ACC112 (cell line): Measurements from ENCODE around the gene RIMBP2.

ENCODE experiments used
- H2AFZ ChIP-seq: fragments of 200-600 bp; sonication (generic); one replicate; pipeline ENCODE4 v1.6.0; 2017; ENCODE audit warnings: antibody characterized with exemption, low read length; ENCODE audit not compliant: unreplicated experiment
- H3K27ac ChIP-seq: fragments of 200-600 bp; sonication (generic); 2 replicates; pipeline ENCODE4 v1.5.1; 2014; ENCODE audit warnings: low read depth, mild to moderate bottlenecking, antibody characterized with exemption, low read length, moderate library complexity
- H3K27me3 ChIP-seq: fragments of 200-600 bp; sonication (generic); 2 replicates; pipeline ENCODE4 v1.6.1; 2014; ENCODE audit warnings: mild to moderate bottlenecking, antibody characterized with exemption, low read length, moderate library complexity, mixed read lengths; ENCODE audit not compliant: insufficient read depth
- H3K36me3 ChIP-seq: fragments of 200-600 bp; sonication (generic); 2 replicates; pipeline ENCODE4 v1.6.1; 2016; ENCODE audit warnings: mild to moderate bottlenecking, antibody characterized with exemption, low read length, moderate library complexity, mixed read lengths; ENCODE audit not compliant: insufficient read depth
- H3K4me1 ChIP-seq: fragments of 200-600 bp; sonication (generic); one replicate; pipeline ENCODE4 v1.6.1; 2016; ENCODE audit warnings: low read length, mixed read lengths; ENCODE audit not compliant: insufficient read depth, unreplicated experiment, control insufficient read depth
- H3K4me3 ChIP-seq: fragments of 200-600 bp; sonication (generic); 2 replicates; pipeline ENCODE4 v1.5.1; 2014; ENCODE audit warnings: mild to moderate bottlenecking, low read depth, low read length
- H3K79me2 ChIP-seq: fragments of 200-600 bp; sonication (generic); one replicate; pipeline ENCODE4 v1.6.0; 2016; ENCODE audit warnings: low read length; ENCODE audit not compliant: control insufficient read depth, unreplicated experiment, insufficient read depth

Gene RIMBP2

GRCh38 chr12:130613131-130613530 is 103.0 kb downstream of the RIMBP2 start:
- Histone ChIP-seq H3K27me3 (no peaks in the 10 kb centered on the region), H3K4me3 (no peak overlapping the region), H3K36me3 (no peaks in the 10 kb centered on the region), H3K4me1 (no peaks in the 10 kb centered on the region), H2AFZ (no peak overlapping the region), H3K79me2 (no peaks in the 10 kb centered on the region), H3K27ac (no peak overlapping the region)

GRCh38 chr12:130611026-130611905 is 104.8 kb downstream of the RIMBP2 start:
- H2AFZ ChIP-seq, result no peak overlapping the region
- H3K4me3 ChIP-seq, result no peak overlapping the region
- no peaks in the 10 kb centered on the region for H3K27me3 ChIP-seq
- H3K27ac ChIP-seq, result no peak overlapping the region
- no peaks in the 10 kb centered on the region for H3K36me3 ChIP-seq
- no peaks in the 10 kb centered on the region for H3K4me1 ChIP-seq
- H3K79me2 ChIP-seq, result no peaks in the 10 kb centered on the region

GRCh38 chr12:130609966-130610365 is 106.1 kb downstream of the RIMBP2 start:
- Histone ChIP-seq H3K27ac (no peak overlapping the region), H3K36me3 (no peaks in the 10 kb centered on the region), H3K4me3 (no peak overlapping the region), H3K4me1 (no peaks in the 10 kb centered on the region), H2AFZ (no peak overlapping the region), H3K79me2 (no peaks in the 10 kb centered on the region), H3K27me3 (no peaks in the 10 kb centered on the region)

- H3K79me2 ChIP-seq, result no peaks in the 10 kb centered on the region
- H3K27me3 ChIP-seq, result no peaks in the 10 kb centered on the region
- H3K4me1 ChIP-seq, result no peaks in the 10 kb centered on the region
- H2AFZ ChIP-seq, result no peak overlapping the region
- H3K4me3 ChIP-seq, result no peak overlapping the region
- no peak overlapping the region for H3K27ac ChIP-seq
- no peaks in the 10 kb centered on the region for H3K36me3 ChIP-seq
These were observed 107.3 kb downstream of the RIMBP2 start for GRCh38 chr12:130608831-130609230.

- Histone ChIP-seq H3K4me1 (no peaks in the 10 kb centered on the region), H3K79me2 (no peaks in the 10 kb centered on the region), H3K27ac (no peak overlapping the region), H3K27me3 (no peaks in the 10 kb centered on the region), H2AFZ (no peak overlapping the region), H3K4me3 (no peak overlapping the region), H3K36me3 (no peaks in the 10 kb centered on the region)
These were observed 108.0 kb downstream of the RIMBP2 start for GRCh38 chr12:130608132-130608531.

GRCh38 chr12:130606231-130606630 is 109.9 kb downstream of the RIMBP2 start:
- Histone ChIP-seq H3K27me3 (no peaks in the 10 kb centered on the region), H3K36me3 (no peaks in the 10 kb centered on the region), H3K27ac (no peak overlapping the region), H3K4me3 (no peak overlapping the region), H2AFZ (no peak overlapping the region), H3K4me1 (no peaks in the 10 kb centered on the region), H3K79me2 (no peaks in the 10 kb centered on the region)

- no peaks in the 10 kb centered on the region for H3K4me1 ChIP-seq
- H3K36me3 ChIP-seq, result no peaks in the 10 kb centered on the region
- no peak overlapping the region for H3K27ac ChIP-seq
- no peak overlapping the region for H3K4me3 ChIP-seq
- H3K79me2 ChIP-seq, result no peaks in the 10 kb centered on the region
- no peaks in the 10 kb centered on the region for H3K27me3 ChIP-seq
- no peak overlapping the region for H2AFZ ChIP-seq
These were observed 112.6 kb downstream of the RIMBP2 start for GRCh38 chr12:130603396-130603965.

- no peaks in the 10 kb centered on the region for H3K27me3 ChIP-seq
- H3K27ac ChIP-seq, result no peak overlapping the region
- no peaks in the 10 kb centered on the region for H3K79me2 ChIP-seq
- no peak overlapping the region for H2AFZ ChIP-seq
- H3K4me3 ChIP-seq, result no peak overlapping the region
- no peaks in the 10 kb centered on the region for H3K4me1 ChIP-seq
- no peaks in the 10 kb centered on the region for H3K36me3 ChIP-seq
These were observed 113.8 kb downstream of the RIMBP2 start for GRCh38 chr12:130602251-130602650.

- Histone ChIP-seq H2AFZ (no peak overlapping the region), H3K36me3 (no peaks in the 10 kb centered on the region), H3K27ac (no peak overlapping the region), H3K27me3 (no peaks in the 10 kb centered on the region), H3K4me1 (no peaks in the 10 kb centered on the region), H3K79me2 (no peaks in the 10 kb centered on the region), H3K4me3 (no peak overlapping the region)
These were observed 114.8 kb downstream of the RIMBP2 start for GRCh38 chr12:130601327-130601726.

GRCh38 chr12:130596241-130596640 is 119.9 kb downstream of the RIMBP2 start:
- Histone ChIP-seq H3K36me3 (no peaks in the 10 kb centered on the region), H3K27ac (no peak overlapping the region), H2AFZ (no peak overlapping the region), H3K79me2 (no peaks in the 10 kb centered on the region), H3K4me3 (no peak overlapping the region), H3K4me1 (no peaks in the 10 kb centered on the region), H3K27me3 (no peaks in the 10 kb centered on the region)

GRCh38 chr12:130595566-130595965 is 120.5 kb downstream of the RIMBP2 start:
- Histone ChIP-seq H3K4me1 (no peaks in the 10 kb centered on the region), H3K36me3 (no peaks in the 10 kb centered on the region), H3K27ac (no peak overlapping the region), H3K27me3 (no peaks in the 10 kb centered on the region), H3K79me2 (no peaks in the 10 kb centered on the region), H3K4me3 (no peak overlapping the region), H2AFZ (no peak overlapping the region)
